DMS53 treated with DMSO at 0.1 percent for 48 hours (cell line): ENCODE measurements around the gene PLIN4.
A peak's percentile ranks its signal among the peaks of the same experiment; 100 is the strongest.
"Not testable (repeated sequence)": the region's sequence is repeated elsewhere in the genome, so short reads cannot be mapped to it uniquely, and the experiment has no call there.

Experiments
- DNase-seq: peaks from one replicate; lab custom pipeline; 2025; ENCODE audit not compliant: unreplicated experiment; lab: John Stamatoyannopoulos, UW

PLIN4 gene, protein sequence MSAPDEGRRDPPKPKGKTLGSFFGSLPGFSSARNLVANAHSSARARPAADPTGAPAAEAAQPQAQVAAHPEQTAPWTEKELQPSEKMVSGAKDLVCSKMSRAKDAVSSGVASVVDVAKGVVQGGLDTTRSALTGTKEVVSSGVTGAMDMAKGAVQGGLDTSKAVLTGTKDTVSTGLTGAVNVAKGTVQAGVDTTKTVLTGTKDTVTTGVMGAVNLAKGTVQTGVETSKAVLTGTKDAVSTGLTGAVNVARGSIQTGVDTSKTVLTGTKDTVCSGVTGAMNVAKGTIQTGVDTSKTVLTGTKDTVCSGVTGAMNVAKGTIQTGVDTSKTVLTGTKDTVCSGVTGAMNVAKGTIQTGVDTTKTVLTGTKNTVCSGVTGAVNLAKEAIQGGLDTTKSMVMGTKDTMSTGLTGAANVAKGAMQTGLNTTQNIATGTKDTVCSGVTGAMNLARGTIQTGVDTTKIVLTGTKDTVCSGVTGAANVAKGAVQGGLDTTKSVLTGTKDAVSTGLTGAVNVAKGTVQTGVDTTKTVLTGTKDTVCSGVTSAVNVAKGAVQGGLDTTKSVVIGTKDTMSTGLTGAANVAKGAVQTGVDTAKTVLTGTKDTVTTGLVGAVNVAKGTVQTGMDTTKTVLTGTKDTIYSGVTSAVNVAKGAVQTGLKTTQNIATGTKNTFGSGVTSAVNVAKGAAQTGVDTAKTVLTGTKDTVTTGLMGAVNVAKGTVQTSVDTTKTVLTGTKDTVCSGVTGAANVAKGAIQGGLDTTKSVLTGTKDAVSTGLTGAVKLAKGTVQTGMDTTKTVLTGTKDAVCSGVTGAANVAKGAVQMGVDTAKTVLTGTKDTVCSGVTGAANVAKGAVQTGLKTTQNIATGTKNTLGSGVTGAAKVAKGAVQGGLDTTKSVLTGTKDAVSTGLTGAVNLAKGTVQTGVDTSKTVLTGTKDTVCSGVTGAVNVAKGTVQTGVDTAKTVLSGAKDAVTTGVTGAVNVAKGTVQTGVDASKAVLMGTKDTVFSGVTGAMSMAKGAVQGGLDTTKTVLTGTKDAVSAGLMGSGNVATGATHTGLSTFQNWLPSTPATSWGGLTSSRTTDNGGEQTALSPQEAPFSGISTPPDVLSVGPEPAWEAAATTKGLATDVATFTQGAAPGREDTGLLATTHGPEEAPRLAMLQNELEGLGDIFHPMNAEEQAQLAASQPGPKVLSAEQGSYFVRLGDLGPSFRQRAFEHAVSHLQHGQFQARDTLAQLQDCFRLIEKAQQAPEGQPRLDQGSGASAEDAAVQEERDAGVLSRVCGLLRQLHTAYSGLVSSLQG (N-terminal part only)

GRCh38 chr19:4518345-4519171, at the start of gene PLIN4:
Gene PLIN4, minus strand, starts transcription at chr19:4518486. Its CDS starts 214 bp downstream, at chr19:4518272.
- DNase-seq, result peak; percentile 9

DNA sequence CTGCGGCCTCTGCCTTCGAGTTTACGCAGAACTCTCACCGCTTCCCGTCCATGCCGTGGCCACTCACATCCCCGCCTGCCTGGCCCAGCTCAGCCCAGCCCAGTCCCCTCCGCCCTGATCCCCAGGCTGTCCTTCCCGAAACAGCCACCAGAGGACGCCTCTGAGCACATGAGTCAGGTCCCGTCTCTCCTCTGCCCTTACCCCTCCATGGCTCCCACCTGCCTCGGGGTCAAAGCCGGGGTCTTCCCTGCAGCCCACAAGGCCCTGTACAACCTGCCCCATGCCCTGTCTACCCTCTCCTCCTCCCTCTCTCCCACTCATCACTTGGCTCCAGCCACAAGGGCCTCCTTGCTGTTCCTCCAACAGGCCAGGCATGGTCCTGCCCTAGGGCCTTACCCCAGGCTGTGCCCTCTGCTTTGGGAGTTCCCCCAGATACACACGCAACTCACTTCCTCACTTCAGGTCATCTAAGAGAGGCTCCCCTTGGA, 49.3 kb upstream of the PLIN4 start:
- no peak for DNase-seq

- DNase-seq, result no peak
Measured at GRCh38 chr19:4566402-4567051, 48.2 kb upstream of the PLIN4 start.

- not testable (repeated sequence) for DNase-seq
Measured at GRCh38 chr19:4563562-4563961, 45.3 kb upstream of the PLIN4 start.

GRCh38 chr19:4562085-4562484, 43.8 kb upstream of the PLIN4 start:
- DNase-seq, result not testable (repeated sequence)

- no peak for DNase-seq
Measured at GRCh38 chr19:4559569-4559968, 41.3 kb upstream of the PLIN4 start, which contains the start of gene SEMA6B. Gene SEMA6B, minus strand, starts transcription at chr19:4559684. Its CDS starts 1,227 bp downstream, at chr19:4558457.

GRCh38 chr19:4557971-4558941, 40.0 kb upstream of the PLIN4 start:
- no peak for DNase-seq

DNA sequence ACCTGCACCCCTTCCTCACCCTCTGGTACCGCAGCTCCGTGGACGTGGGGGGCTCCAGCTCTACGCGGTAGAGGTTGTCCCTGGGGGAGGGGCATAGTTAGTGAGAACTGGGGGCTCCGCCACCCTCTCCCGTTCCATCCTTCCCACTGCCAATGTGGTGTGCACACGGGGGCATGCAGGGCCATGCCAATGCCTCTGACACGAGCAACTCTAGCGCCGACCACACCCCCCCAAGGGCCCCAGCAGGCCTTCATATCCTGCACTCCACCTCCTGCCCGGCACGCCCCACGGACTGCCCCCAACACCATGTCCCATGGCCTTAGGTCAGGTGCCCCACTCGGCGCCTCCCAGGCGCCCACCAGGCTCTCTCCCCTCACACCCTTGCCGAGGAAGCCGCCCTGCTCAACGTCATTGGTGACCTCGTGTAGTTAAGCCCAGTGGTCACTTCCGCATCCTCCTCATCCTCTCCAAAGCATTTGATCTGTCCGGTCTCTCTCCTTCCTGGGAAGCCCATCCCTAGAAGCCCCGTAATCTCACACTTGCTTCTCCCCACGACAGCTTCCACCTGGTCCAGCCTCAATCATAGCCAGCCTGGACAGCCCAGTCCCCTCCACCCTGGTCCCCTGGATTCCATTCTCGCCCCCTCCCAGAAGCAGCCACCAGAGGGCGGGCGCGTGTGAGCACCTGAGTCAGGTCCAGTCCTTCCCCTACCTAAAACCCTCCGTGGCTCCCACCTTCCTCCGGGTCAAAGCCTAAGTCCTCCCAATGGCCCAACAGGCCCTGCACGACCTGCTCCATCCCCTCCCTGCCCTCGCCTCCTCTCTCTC, 39.1 kb upstream of the PLIN4 start:
- no peak for DNase-seq

DNA sequence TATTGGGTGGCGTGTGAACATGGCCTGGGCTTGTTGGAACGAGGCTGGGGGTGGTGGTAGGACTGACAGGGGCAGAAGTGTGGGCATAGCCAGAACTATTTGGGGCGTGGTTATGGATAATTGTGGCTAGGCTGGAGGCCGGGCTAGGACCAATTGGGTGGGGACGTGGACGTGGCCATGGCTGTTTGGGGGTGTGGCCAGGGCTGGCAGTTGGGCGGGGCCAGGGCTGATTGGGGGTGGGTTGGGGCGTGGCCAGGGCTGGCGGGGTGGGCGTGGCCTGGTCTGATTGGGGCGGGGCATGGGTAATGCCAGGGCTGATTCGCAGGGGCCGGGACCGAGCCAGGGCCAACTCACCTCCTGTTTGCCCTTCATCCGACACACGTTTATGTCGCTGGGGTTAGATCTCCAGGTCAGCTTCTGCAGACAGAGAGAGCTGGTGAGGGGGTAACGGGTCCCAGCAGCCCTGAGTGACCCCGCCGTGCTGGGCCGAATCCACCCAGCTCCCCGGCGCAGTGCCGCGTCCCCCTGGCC, 38.4 kb upstream of the PLIN4 start:
- no peak for DNase-seq

GRCh38 chr19:4555657-4556561, 37.6 kb upstream of the PLIN4 start:
- DNase-seq, result no peak

DNA sequence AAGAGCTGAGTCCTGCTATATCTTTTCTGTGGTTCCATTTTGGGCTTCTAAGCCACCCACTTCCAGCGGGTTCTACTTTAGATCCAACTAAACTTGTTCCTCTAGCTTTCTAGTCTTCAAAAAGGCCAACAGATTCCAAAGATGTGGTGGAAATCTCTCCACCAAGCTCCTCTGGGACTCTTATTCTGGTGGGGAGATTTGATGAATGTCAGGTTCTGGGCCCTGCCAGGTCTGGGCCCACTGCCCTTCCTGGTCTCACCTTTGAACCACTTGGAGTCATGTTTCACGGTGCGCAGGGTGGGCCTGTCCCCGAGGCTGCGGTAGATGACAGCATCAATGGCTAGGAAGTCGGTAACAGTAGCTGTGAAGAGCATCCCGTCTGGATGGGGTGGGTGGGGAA, 36.4 kb upstream of the PLIN4 start:
- DNase-seq, result no peak

GRCh38 chr19:4553775-4554174, 35.5 kb upstream of the PLIN4 start:
- DNase-seq, result no peak

DNA sequence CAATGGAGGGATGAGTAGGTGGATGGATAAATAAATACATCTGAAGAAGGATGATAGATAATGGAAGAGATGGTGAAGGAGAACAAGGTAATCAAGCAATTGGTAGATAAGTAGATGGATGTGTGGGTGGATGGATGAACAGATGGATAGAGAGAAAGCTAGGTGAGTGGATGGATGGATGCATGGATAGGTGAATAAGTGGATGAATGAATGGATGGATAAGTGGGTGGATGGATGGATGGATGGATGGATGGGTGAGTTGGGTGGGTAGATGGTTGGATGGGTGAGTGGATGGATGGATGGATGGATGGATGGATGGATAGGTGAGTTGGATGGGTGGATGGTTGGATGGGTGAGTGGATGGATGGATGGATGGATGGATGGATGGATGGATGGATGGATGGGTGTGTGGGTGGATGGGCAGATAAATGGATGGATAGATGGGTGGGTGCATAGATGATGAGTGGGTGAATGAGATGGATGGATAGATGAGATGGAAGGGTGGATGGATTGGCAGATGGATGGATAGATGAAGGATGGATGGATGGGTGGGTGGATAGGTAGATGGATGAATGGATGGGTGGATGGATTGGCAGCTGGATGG, 34.9 kb upstream of the PLIN4 start:
- DNase-seq, result no peak

DNA sequence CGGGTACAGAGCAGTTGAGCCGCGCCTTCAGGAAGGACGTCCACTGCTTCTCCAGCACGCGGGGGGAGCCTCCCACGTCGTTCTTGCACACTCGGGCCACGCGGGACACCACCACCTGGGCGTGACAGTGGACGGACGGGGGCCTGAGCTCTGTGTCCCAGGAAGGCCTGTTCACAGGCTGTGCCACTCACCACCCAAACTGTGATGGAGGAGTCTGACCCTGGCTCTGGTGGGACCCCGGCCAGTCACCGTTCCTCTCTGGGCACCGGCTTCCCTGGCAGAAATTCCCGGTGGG, 34.2 kb upstream of the PLIN4 start:
- no peak for DNase-seq

DNA sequence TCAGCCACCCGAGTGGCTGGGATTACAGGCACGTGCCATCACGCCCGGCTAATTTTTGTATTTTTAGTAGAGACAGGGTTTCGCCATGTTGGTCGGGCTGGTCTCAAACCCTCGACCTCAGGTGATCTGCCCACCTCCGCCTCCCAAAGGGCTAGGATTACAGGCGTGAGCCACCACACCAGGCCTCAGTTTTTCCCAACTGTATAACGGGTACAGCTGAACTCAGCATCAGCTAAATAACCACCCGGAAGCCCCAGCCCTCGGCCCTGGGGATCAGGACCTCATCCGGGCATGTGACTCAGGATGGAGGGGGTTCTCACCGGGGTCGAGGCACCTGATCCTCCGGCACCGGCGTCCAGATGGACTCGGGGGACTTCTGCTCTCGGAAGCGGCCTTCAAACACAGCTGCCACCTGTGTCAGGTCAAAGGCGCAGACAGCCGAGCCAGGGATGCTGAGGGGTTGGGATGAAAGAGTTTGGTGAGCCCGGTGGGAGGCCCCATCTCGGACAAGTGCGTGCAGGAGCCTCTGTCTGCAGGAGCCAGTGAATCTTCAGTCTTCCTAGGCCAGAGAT, 32.3 kb upstream of the PLIN4 start:
- no peak for DNase-seq

DNA sequence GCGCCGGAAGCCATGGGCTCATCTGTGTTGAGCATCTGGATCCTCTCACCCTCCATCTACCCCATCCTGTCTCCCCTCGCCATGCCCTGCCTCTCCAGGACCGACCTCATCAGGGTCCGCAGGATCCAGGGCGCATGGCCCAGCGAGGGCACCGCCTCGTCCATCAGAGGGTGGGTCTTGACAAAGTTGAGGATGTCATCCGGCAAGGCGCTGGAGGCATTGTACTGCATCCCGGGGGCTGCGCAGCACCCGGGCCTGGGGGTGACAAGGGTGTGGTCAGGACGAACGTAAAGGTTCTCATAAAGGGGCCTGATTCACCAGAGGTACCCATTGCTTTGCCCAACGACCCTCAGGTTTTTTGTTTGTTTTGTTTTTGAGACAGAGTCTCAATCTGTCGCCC, 31.7 kb upstream of the PLIN4 start:
- DNase-seq, result no peak
